ENCODE data around the gene CCDC85C.

Gene CCDC85C

GRCh38 chr14:99570544-99571302, 33.3 kb downstream of the CCDC85C start:
- Histone ChIP-seq H3K36me3 (ENCODE audit: insufficient read depth, low read length) (no peaks in the 10 kb centered on the region), H3K4me3 (ENCODE audit: low read depth, low read length) (no peak overlapping the region), H3K79me2 (ENCODE audit: control insufficient read depth, insufficient read depth, low read length, unreplicated experiment) (peaks cover 2% of the 10 kb centered on the region), H3K27me3 (ENCODE audit: insufficient read depth, low read length) (no peaks in the 10 kb centered on the region), H3K27ac (ENCODE audit: low read depth, low read length) (no peak overlapping the region), H2AFZ (ENCODE audit: low read length, unreplicated experiment) (no peak overlapping the region), H3K4me1 (ENCODE audit: control insufficient read depth, insufficient read depth, low read length, unreplicated experiment) (peaks cover 34% of the 10 kb centered on the region)

DNA sequence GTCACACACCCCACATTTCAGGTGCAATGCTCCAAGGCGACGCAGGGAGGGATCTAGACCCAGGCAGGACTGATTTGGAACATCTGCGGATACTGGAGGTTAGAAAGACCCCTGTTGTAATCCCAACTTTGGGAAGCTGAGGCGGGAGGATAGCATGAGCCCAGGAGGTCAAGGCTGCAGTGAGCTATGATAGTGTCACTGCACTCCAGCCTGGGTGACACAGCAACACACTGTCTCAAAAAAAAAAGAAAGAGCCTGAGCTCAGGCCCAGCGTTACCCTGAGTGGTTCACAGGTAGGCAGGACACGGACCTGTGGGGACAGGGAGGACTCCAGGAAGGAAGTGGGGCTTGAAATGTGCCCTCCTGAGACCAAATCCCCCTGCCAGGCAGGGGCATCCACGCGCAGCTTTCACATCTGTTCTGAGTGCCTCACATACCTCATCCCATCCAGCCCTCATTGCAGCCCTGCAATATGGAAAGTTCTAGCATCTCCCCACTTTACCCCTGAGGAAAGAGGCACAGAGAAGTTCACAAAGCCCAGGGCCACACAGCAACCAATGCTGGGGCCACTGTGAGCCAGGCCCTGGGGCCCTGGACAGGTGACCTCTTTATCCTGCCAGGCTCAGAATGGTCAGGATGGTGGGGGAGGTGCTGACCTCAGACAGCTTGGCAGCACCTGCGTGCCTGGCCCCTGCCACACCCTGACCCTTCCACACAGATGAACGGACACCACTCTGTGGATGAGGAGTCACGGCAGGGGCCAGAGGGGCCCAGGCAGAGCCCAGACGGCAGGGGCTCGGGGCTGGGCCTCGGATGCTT, 34.1 kb downstream of the CCDC85C start:
- Histone ChIP-seq H3K27ac (ENCODE audit: low read depth, low read length) (no peak overlapping the region), H3K79me2 (ENCODE audit: control insufficient read depth, insufficient read depth, low read length, unreplicated experiment) (peaks cover 2% of the 10 kb centered on the region), H3K36me3 (ENCODE audit: insufficient read depth, low read length) (no peaks in the 10 kb centered on the region), H3K27me3 (ENCODE audit: insufficient read depth, low read length) (no peaks in the 10 kb centered on the region), H3K4me1 (ENCODE audit: control insufficient read depth, insufficient read depth, low read length, unreplicated experiment) (peaks cover 34% of the 10 kb centered on the region), H2AFZ (ENCODE audit: low read length, unreplicated experiment) (no peak overlapping the region), H3K4me3 (ENCODE audit: low read depth, low read length) (no peak overlapping the region)

- Histone ChIP-seq H3K36me3 (ENCODE audit: insufficient read depth, low read length) (no peaks in the 10 kb centered on the region), H3K79me2 (ENCODE audit: control insufficient read depth, insufficient read depth, low read length, unreplicated experiment) (peaks cover 2% of the 10 kb centered on the region), H3K4me3 (ENCODE audit: low read depth, low read length) (no peak overlapping the region), H3K4me1 (ENCODE audit: control insufficient read depth, insufficient read depth, low read length, unreplicated experiment) (peaks cover 30% of the 10 kb centered on the region), H3K27ac (ENCODE audit: low read depth, low read length) (no peak overlapping the region), H2AFZ (ENCODE audit: low read length, unreplicated experiment) (no peak overlapping the region), H3K27me3 (ENCODE audit: insufficient read depth, low read length) (no peaks in the 10 kb centered on the region)
Observed at GRCh38 chr14:99568567-99569560, 35.1 kb downstream of the CCDC85C start.

GRCh38 chr14:99566390-99567354, 37.3 kb downstream of the CCDC85C start:
- Histone ChIP-seq H2AFZ (ENCODE audit: low read length, unreplicated experiment) (no peak overlapping the region), H3K36me3 (ENCODE audit: insufficient read depth, low read length) (no peaks in the 10 kb centered on the region), H3K27ac (ENCODE audit: low read depth, low read length) (no peak overlapping the region), H3K4me3 (ENCODE audit: low read depth, low read length) (no peak overlapping the region), H3K79me2 (ENCODE audit: control insufficient read depth, insufficient read depth, low read length, unreplicated experiment) (peaks cover 2% of the 10 kb centered on the region), H3K4me1 (ENCODE audit: control insufficient read depth, insufficient read depth, low read length, unreplicated experiment) (peaks cover 33% of the 10 kb centered on the region), H3K27me3 (ENCODE audit: insufficient read depth, low read length) (no peaks in the 10 kb centered on the region)

DNA sequence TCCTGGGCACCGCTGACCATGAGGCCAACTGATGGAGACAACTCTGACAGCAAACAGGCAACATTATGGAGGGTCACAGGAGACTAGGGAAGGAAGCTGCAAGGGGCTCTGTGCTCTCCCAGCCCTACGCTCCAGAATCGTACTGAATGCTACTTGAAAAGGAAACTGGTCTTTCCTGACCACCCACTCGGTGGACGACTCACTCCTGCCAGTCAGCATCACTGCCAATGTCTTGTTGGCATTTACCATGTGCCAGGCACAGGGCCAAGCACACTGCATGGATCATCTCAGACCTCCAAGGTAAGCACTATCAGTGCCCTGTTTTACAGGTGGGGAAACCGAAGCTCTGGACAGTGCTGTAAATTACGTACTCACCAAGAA, 38.0 kb downstream of the CCDC85C start:
- no peaks in the 10 kb centered on the region for H3K36me3 ChIP-seq (ENCODE audit: insufficient read depth, low read length)
- peaks cover 2% of the 10 kb centered on the region for H3K79me2 ChIP-seq (ENCODE audit: control insufficient read depth, insufficient read depth, low read length, unreplicated experiment)
- peaks cover 33% of the 10 kb centered on the region for H3K4me1 ChIP-seq (ENCODE audit: control insufficient read depth, insufficient read depth, low read length, unreplicated experiment)
- H2AFZ ChIP-seq (ENCODE audit: low read length, unreplicated experiment): no peak overlapping the region
- no peaks in the 10 kb centered on the region for H3K27me3 ChIP-seq (ENCODE audit: insufficient read depth, low read length)
- H3K4me3 ChIP-seq (ENCODE audit: low read depth, low read length): no peak overlapping the region
- H3K27ac ChIP-seq (ENCODE audit: low read depth, low read length): no peak overlapping the region

- H3K79me2 ChIP-seq (ENCODE audit: control insufficient read depth, insufficient read depth, low read length, unreplicated experiment): peaks cover 2% of the 10 kb centered on the region
Observed at GRCh38 chr14:99565383-99565782, 38.6 kb downstream of the CCDC85C start.

DNA sequence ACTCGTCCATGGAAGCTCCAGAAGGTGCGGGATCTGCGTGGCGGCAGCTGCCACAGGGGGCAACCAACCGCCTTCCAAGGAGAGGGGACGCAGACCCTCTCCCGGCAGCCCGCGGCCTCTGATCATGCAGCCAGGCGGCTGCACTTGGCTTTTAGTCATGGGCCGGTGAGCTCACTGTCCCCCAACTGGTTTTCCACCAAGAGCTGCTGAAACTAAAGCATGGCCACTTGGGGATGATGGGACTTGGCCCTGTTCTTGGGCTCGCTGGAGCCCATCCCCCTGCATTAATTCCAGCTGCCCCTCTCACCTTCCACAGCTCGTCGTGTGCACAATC, 39.1 kb downstream of the CCDC85C start:
- no peak overlapping the region for H2AFZ ChIP-seq (ENCODE audit: low read length, unreplicated experiment)
- no peak overlapping the region for H3K27ac ChIP-seq (ENCODE audit: low read depth, low read length)
- H3K36me3 ChIP-seq (ENCODE audit: insufficient read depth, low read length): no peaks in the 10 kb centered on the region
- H3K4me1 ChIP-seq (ENCODE audit: control insufficient read depth, insufficient read depth, low read length, unreplicated experiment): peaks cover 33% of the 10 kb centered on the region
- H3K4me3 ChIP-seq (ENCODE audit: low read depth, low read length): no peak overlapping the region
- no peaks in the 10 kb centered on the region for H3K27me3 ChIP-seq (ENCODE audit: insufficient read depth, low read length)
- peaks cover 2% of the 10 kb centered on the region for H3K79me2 ChIP-seq (ENCODE audit: control insufficient read depth, insufficient read depth, low read length, unreplicated experiment)

More at GRCh38 chr14:99565383-99565782, 38.6 kb downstream of the CCDC85C start:
- Histone ChIP-seq H3K4me3 (ENCODE audit: low read depth, low read length) (no peak overlapping the region), H3K36me3 (ENCODE audit: insufficient read depth, low read length) (no peaks in the 10 kb centered on the region), H3K27me3 (ENCODE audit: insufficient read depth, low read length) (no peaks in the 10 kb centered on the region), H3K27ac (ENCODE audit: low read depth, low read length) (no peak overlapping the region), H2AFZ (ENCODE audit: low read length, unreplicated experiment) (no peak overlapping the region), H3K4me1 (ENCODE audit: control insufficient read depth, insufficient read depth, low read length, unreplicated experiment) (peaks cover 33% of the 10 kb centered on the region)

DNA sequence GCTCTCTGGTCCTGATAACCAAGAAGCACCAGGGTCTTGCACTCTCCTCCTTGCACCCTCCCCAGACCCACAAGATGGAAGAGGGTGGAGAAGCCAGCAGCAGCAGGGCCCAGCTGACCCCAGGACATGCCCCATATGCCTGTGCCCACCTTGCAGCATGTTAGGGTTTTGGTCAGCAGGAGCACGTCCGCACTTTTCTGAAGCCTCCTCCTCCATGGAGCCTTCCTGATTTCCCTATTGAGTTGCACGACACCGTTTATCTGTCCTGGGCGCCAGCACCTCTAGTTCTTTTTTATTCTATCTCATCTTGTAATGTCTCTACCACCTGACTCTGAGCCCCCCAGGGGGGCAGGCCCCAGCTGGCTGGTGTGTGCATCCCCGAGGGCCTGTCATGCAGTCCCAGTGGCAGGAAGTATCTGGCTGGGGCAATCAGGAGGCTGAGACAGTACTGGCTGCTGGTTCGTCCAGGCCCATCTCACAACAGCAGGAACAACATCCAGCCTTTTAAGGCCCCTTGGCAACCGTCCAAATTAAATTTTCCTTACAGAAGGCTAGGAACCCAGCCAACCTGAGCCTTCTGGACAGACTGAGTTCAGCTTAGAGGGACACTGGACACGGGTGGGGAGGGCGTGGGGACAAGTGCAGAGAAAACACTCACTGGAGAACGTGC, 39.6 kb downstream of the CCDC85C start:
- Histone ChIP-seq H3K4me1 (ENCODE audit: control insufficient read depth, insufficient read depth, low read length, unreplicated experiment) (peaks cover 33% of the 10 kb centered on the region), H2AFZ (ENCODE audit: low read length, unreplicated experiment) (no peak overlapping the region), H3K79me2 (ENCODE audit: control insufficient read depth, insufficient read depth, low read length, unreplicated experiment) (peaks cover 2% of the 10 kb centered on the region), H3K27ac (ENCODE audit: low read depth, low read length) (no peak overlapping the region), H3K4me3 (ENCODE audit: low read depth, low read length) (no peak overlapping the region), H3K36me3 (ENCODE audit: insufficient read depth, low read length) (no peaks in the 10 kb centered on the region), H3K27me3 (ENCODE audit: insufficient read depth, low read length) (no peaks in the 10 kb centered on the region)

GRCh38 chr14:99563749-99564129, 40.3 kb downstream of the CCDC85C start:
- peaks cover 29% of the 10 kb centered on the region for H3K4me1 ChIP-seq (ENCODE audit: control insufficient read depth, insufficient read depth, low read length, unreplicated experiment)
- no peak overlapping the region for H2AFZ ChIP-seq (ENCODE audit: low read length, unreplicated experiment)
- H3K36me3 ChIP-seq (ENCODE audit: insufficient read depth, low read length): no peaks in the 10 kb centered on the region
- H3K4me3 ChIP-seq (ENCODE audit: low read depth, low read length): no peak overlapping the region
- peaks cover under 1% of the 10 kb centered on the region for H3K79me2 ChIP-seq (ENCODE audit: control insufficient read depth, insufficient read depth, low read length, unreplicated experiment)
- no peak overlapping the region for H3K27ac ChIP-seq (ENCODE audit: low read depth, low read length)
- no peaks in the 10 kb centered on the region for H3K27me3 ChIP-seq (ENCODE audit: insufficient read depth, low read length)

Data from ACC112 (cell line).